ENCODE results near the gene CLNK. TPM values are rescaled to one million over a fixed set of nuclear protein-coding genes. Genes with fewer than 3 reads are reported as not detected.
A peak's percentile ranks its signal among the peaks of the same experiment; 100 is the strongest.

The CLNK gene
- total RNA-seq, 2 experiments from 2014 or later, result not detected

- ATAC-seq (ENCODE audit: low read depth), result no peak
- no peak for DNase-seq
- peaks cover 2% of the 10 kb centered on the region for H3K36me3 Mint-ChIP-seq
- H3K27me3 Mint-ChIP-seq, result no peaks in the 10 kb centered on the region
- H3K9me3 Mint-ChIP-seq, result peaks cover 4% of the 10 kb centered on the region
- no peak overlapping the region for H3K27ac Mint-ChIP-seq
- H3K4me3 Mint-ChIP-seq, result no peak overlapping the region
- POLR2A ChIA-PET, result no interaction called here
- peaks cover 2% of the 10 kb centered on the region for H3K4me1 Mint-ChIP-seq
Measured at GRCh38 chr4:10694151-10694827, 9.7 kb upstream of the CLNK start.

GRCh38 chr4:10691651-10692050, 7.1 kb upstream of the CLNK start:
- peaks cover 2% of the 10 kb centered on the region for H3K4me1 Mint-ChIP-seq
- DNase-seq (no peak), ATAC-seq (ENCODE audit: low read depth) (no peak)
- POLR2A ChIA-PET, result no interaction called here
- H3K27ac Mint-ChIP-seq, result no peak overlapping the region
- no peak overlapping the region for H3K4me3 Mint-ChIP-seq
- peaks cover 5% of the 10 kb centered on the region for H3K36me3 Mint-ChIP-seq
- no peaks in the 10 kb centered on the region for H3K27me3 Mint-ChIP-seq
- H3K9me3 Mint-ChIP-seq, result peaks cover 2% of the 10 kb centered on the region

DNA sequence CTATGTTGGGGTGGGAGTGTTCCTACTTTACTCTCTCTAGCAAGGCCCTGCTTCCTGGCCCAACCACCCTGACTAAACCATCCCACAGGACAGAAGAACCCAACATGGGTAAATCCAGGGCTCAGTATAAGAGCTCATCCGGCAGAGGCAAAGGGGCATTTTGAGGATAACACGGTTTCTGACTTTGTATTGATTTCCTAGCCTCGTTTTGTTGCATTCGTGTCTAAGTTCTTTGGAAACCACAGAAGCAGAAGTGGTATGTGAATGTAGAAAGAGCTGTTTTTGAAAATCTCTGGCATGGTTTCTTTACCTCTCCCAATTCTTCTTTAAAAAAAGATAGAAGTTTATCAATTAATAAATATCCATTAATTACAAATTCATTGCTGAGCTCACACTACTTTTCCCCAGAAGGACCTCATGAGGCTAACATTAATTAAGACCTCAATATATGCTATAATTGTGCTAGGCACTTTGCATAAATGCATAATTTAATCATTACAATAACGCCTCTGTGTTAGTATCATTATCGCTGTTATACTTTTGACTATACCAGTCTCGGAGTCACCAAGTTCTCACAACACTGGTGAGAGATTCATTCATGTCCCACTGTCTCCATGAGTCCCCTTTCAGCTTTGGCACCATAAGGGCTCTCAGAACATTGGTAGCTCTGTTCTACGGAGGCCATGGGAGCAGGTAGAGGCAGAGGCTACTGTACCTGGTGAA, 5.8 kb upstream of the CLNK start:
- Mint-ChIP-seq H3K36me3 (peaks cover 5% of the 10 kb centered on the region), H3K4me1 (no peaks in the 10 kb centered on the region), H3K27ac (no peak overlapping the region), H3K9me3 (peaks cover 2% of the 10 kb centered on the region), H3K27me3 (no peaks in the 10 kb centered on the region), H3K4me3 (no peak overlapping the region)
- DNase-seq (no peak), ATAC-seq (ENCODE audit: low read depth) (no peak)
- POLR2A ChIA-PET, result no interaction called here

GRCh38 chr4:10688846-10689245, 4.3 kb upstream of the CLNK start:
- peaks cover 2% of the 10 kb centered on the region for H3K9me3 Mint-ChIP-seq
- H3K27ac Mint-ChIP-seq, result no peak overlapping the region
- peaks cover 5% of the 10 kb centered on the region for H3K36me3 Mint-ChIP-seq
- no peaks in the 10 kb centered on the region for H3K27me3 Mint-ChIP-seq
- POLR2A ChIA-PET, result no interaction called here
- H3K4me1 Mint-ChIP-seq, result peaks cover 8% of the 10 kb centered on the region
- no peak overlapping the region for H3K4me3 Mint-ChIP-seq
- DNase-seq (no peak), ATAC-seq (ENCODE audit: low read depth) (no peak)

GRCh38 chr4:10688022-10688421, 3.5 kb upstream of the CLNK start:
- Mint-ChIP-seq H3K9me3 (peaks cover 2% of the 10 kb centered on the region), H3K36me3 (peaks cover 5% of the 10 kb centered on the region), H3K27me3 (no peaks in the 10 kb centered on the region), H3K4me3 (no peak overlapping the region), H3K4me1 (peaks cover 8% of the 10 kb centered on the region), H3K27ac (no peak overlapping the region)
- POLR2A ChIA-PET, result no interaction called here
- ATAC-seq (ENCODE audit: low read depth) (no peak), DNase-seq (no peak)

GRCh38 chr4:10687526-10687925, 3.0 kb upstream of the CLNK start:
- no peak for ATAC-seq (ENCODE audit: low read depth)
- peaks cover 8% of the 10 kb centered on the region for H3K4me1 Mint-ChIP-seq
- H3K9me3 Mint-ChIP-seq, result peaks cover 2% of the 10 kb centered on the region
- no peak for DNase-seq
- POLR2A ChIA-PET, result no interaction called here
- peaks cover 5% of the 10 kb centered on the region for H3K36me3 Mint-ChIP-seq
- H3K27ac Mint-ChIP-seq, result no peak overlapping the region
- H3K27me3 Mint-ChIP-seq, result peaks cover 2% of the 10 kb centered on the region
- no peak overlapping the region for H3K4me3 Mint-ChIP-seq

GRCh38 chr4:10682397-10682796, 2.2 kb downstream of the CLNK start:
- Mint-ChIP-seq H3K4me1 (peaks cover 11% of the 10 kb centered on the region), H3K36me3 (peaks cover 11% of the 10 kb centered on the region), H3K9me3 (peaks cover 6% of the 10 kb centered on the region), H3K27ac (no peak overlapping the region), H3K27me3 (peaks cover 3% of the 10 kb centered on the region), H3K4me3 (no peak overlapping the region)
- no peak for ATAC-seq (ENCODE audit: low read depth)
- POLR2A ChIA-PET, result no interaction called here
- no peak for DNase-seq

- no peak for ATAC-seq (ENCODE audit: low read depth)
- H3K4me3 Mint-ChIP-seq, result no peak overlapping the region
- H3K27ac Mint-ChIP-seq, result no peak overlapping the region
- peaks cover 20% of the 10 kb centered on the region for H3K36me3 Mint-ChIP-seq
- POLR2A ChIA-PET, result no interaction called here
- H3K9me3 Mint-ChIP-seq, result peaks cover 15% of the 10 kb centered on the region
- H3K4me1 Mint-ChIP-seq, result peaks cover 18% of the 10 kb centered on the region
- peaks cover 3% of the 10 kb centered on the region for H3K27me3 Mint-ChIP-seq
- DNase-seq, result no peak
Measured at GRCh38 chr4:10677796-10678497, 6.6 kb downstream of the CLNK start.

GRCh38 chr4:10673817-10674369, 10.7 kb downstream of the CLNK start:
- peaks cover 19% of the 10 kb centered on the region for H3K36me3 Mint-ChIP-seq
- H3K9me3 Mint-ChIP-seq, result peaks cover 15% of the 10 kb centered on the region
- no peaks in the 10 kb centered on the region for H3K27me3 Mint-ChIP-seq
- H3K4me3 Mint-ChIP-seq, result no peak overlapping the region
- H3K4me1 Mint-ChIP-seq, result peaks cover 39% of the 10 kb centered on the region
- ATAC-seq (ENCODE audit: low read depth), result no peak
- H3K27ac Mint-ChIP-seq, result peak overlapping the region; percentile 47
- no peak for DNase-seq
- POLR2A ChIA-PET, result no interaction called here

- H3K4me3 Mint-ChIP-seq, result peak overlapping the region; percentile 34
- H3K9me3 Mint-ChIP-seq, result peaks cover 11% of the 10 kb centered on the region
- POLR2A ChIA-PET, result no interaction called here
- peaks cover 11% of the 10 kb centered on the region for H3K36me3 Mint-ChIP-seq
- no peaks in the 10 kb centered on the region for H3K27me3 Mint-ChIP-seq
- H3K4me1 Mint-ChIP-seq, result peaks cover 36% of the 10 kb centered on the region
- ATAC-seq (ENCODE audit: low read depth) (no peak), DNase-seq (no peak)
- peak overlapping the region; percentile 88 for H3K27ac Mint-ChIP-seq
Measured at GRCh38 chr4:10672379-10672778, 12.2 kb downstream of the CLNK start.

- ATAC-seq (ENCODE audit: low read depth), result peak; percentile 9
- Mint-ChIP-seq H3K27me3 (no peaks in the 10 kb centered on the region), H3K4me1 (peaks cover 36% of the 10 kb centered on the region), H3K9me3 (peaks cover 7% of the 10 kb centered on the region), H3K4me3 (peak overlapping the region; percentile 34), H3K27ac (peak overlapping the region; percentile 88), H3K36me3 (peaks cover 8% of the 10 kb centered on the region)
- POLR2A ChIA-PET, result interaction anchor here (0.7 to 1.1 kb wide), 2 partner anchors 12 to 82 kb away, joined by 3 read pairs; no protein-coding TSS in a partner anchor
- DNase-seq, result no peak
Measured at GRCh38 chr4:10671799-10672198, 12.8 kb downstream of the CLNK start.

GRCh38 chr4:10671366-10671765, 13.2 kb downstream of the CLNK start:
- Mint-ChIP-seq H3K4me1 (peaks cover 33% of the 10 kb centered on the region), H3K36me3 (peaks cover 3% of the 10 kb centered on the region), H3K27ac (peak overlapping the region; percentile 88), H3K4me3 (peak overlapping the region; percentile 34), H3K27me3 (no peaks in the 10 kb centered on the region), H3K9me3 (peaks cover 4% of the 10 kb centered on the region)
- DNase-seq (no peak), ATAC-seq (ENCODE audit: low read depth) (peak; percentile 99)
- POLR2A ChIA-PET, result interaction anchor here (0.7 to 1.1 kb wide), 3 partner anchors 12 to 82 kb away, joined by 3 read pairs; no protein-coding TSS in a partner anchor

- Mint-ChIP-seq H3K27me3 (no peaks in the 10 kb centered on the region), H3K9me3 (peaks cover 3% of the 10 kb centered on the region), H3K36me3 (no peaks in the 10 kb centered on the region), H3K27ac (no peak overlapping the region), H3K4me1 (peaks cover 32% of the 10 kb centered on the region), H3K4me3 (no peak overlapping the region)
- ATAC-seq (ENCODE audit: low read depth), result no peak
- POLR2A ChIA-PET, result no interaction called here
- DNase-seq, result no peak
Measured at GRCh38 chr4:10670321-10670720, 14.2 kb downstream of the CLNK start.

All from activated naive CD8-positive, alpha-beta T cell treated with anti-CD3 and anti-CD28 coated beads, Interleukin-2, amount 10 ng/mL, durations not matched to agents 7 days and 5 days (primary cell).